KMS-11 (cell line): ENCODE data around the gene DYNC2I2.

Experiments
- H2AFZ ChIP-seq: fragments of 200-600 bp; sonication (generic); 2 replicates; pipeline ENCODE4 v1.6.1; 2016; ENCODE audit warnings: antibody characterized with exemption, mixed run types, low read depth
- H3K27ac ChIP-seq: fragments of 200-600 bp; sonication (generic); 2 replicates; pipeline ENCODE4 v1.6.1; 2016; ENCODE audit warnings: mild to moderate bottlenecking, mixed run types
- H3K27me3 ChIP-seq: fragments of 200-600 bp; sonication (generic); 2 replicates; pipeline ENCODE4 v1.6.1; 2017; ENCODE audit warnings: mild to moderate bottlenecking, low read depth, mixed run types, moderate library complexity; ENCODE audit not compliant: insufficient read depth
- H3K36me3 ChIP-seq: fragments of 200-600 bp; sonication (generic); 2 replicates; pipeline ENCODE4 v1.6.1; 2017; ENCODE audit warnings: mild to moderate bottlenecking, mixed run types; ENCODE audit not compliant: insufficient read depth
- H3K4me1 ChIP-seq: fragments of 200-600 bp; sonication (generic); 2 replicates; pipeline ENCODE4 v1.6.1; 2016; ENCODE audit warnings: mild to moderate bottlenecking, low read depth, mixed run types; ENCODE audit not compliant: poor library complexity, severe bottlenecking
- H3K4me2 ChIP-seq: fragments of 200-600 bp; sonication (generic); 2 replicates; pipeline ENCODE4 v1.7.0; 2016; ENCODE audit warnings: mild to moderate bottlenecking, mixed run types
- H3K4me3 ChIP-seq: fragments of 200-600 bp; sonication (generic); IDR thresholded peaks from 2 replicates; pipeline ENCODE4 v1.6.1; 2017; ENCODE audit warnings: low read depth, low read length, mixed read lengths; ENCODE audit not compliant: insufficient read depth
- H3K79me2 ChIP-seq: fragments of 200-600 bp; sonication (generic); 2 replicates; pipeline ENCODE4 v1.6.1; 2016; ENCODE audit warnings: low read depth, mixed run types; ENCODE audit not compliant: insufficient read depth
- H3K9ac ChIP-seq: fragments of 200-600 bp; sonication (generic); 2 replicates; pipeline ENCODE4 v1.6.1; 2016; ENCODE audit warnings: mild to moderate bottlenecking, mixed run types
- H4K20me1 ChIP-seq: fragments of 200-600 bp; sonication (generic); 2 replicates; pipeline ENCODE4 v1.6.1; 2016; ENCODE audit warnings: mild to moderate bottlenecking, mixed run types; ENCODE audit not compliant: insufficient read depth
- CTCF ChIP-seq: fragments of 200-600 bp; sonication (generic); conservative IDR thresholded peaks from 2 replicates; pipeline ENCODE4 v1.6.1; 2017; ENCODE audit warnings: low read depth, mild to moderate bottlenecking, antibody characterized with exemption, low read length, moderate library complexity, mixed read lengths

Gene DYNC2I2

DNA sequence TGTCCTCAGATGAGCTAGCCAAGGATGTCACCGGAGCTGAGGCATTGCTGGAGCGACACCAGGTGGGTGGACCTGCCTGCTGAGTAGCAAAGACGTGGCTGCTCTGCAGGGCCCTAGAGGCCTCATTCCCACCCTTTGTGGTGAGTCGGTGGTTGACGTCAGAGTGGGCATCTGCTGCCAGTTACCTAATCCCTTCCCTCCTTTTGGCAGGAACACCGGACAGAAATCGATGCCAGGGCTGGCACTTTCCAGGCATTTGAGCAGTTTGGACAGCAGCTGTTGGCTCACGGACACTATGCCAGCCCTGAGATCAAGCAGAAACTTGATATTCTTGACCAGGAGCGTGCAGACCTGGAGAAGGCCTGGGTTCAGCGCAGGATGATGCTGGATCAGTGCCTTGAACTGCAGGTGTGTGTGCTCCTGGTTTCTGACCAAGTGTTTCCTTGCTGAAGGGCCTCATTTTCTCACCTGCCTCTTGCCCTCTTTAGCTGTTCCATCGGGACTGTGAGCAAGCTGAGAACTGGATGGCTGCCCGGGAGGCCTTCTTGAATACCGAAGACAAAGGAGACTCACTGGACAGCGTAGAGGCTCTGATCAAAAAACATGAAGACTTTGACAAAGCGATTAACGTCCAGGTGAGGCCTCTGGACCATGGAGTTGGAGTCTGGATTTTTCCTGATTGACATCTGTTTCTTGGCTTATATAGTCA, 48.9 kb downstream of the DYNC2I2 start:
- no peaks in the 10 kb centered on the region for H3K4me1 ChIP-seq
- H3K27ac ChIP-seq, result no peak overlapping the region
- H3K9ac ChIP-seq, result no peak overlapping the region

DNA sequence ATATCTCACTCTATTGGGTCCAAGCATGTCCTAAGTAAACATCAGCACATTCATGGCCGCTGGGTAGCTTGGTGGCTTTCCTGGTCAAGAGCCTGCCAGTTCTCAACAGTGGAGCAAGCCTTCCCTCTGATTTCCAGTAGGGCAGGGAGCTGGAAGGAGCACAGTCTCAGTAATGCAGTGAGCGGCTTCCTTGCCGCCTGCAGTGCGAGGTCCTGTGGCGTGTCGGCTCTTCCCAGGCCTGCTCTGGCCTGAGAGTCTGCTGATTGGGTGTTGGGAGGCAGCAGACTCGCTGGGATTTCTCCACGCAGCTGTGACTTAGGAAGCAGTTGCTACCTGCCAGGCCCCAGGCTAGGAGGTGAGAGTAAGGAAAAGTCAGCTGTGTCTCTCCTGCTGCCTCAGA, 53.0 kb downstream of the DYNC2I2 start:
- TF ChIP-seq CTCF, result no peak
- H3K9ac ChIP-seq, result no peak overlapping the region
- no peak overlapping the region for H2AFZ ChIP-seq

More for the DNA sequence above, 48.9 kb downstream of the DYNC2I2 start:
- TF ChIP-seq CTCF, result no peak
- H2AFZ ChIP-seq, result no peak overlapping the region
- no peaks in the 10 kb centered on the region for H3K27me3 ChIP-seq
- no peak overlapping the region for H3K4me3 ChIP-seq
- no peak overlapping the region for H3K4me2 ChIP-seq
- H3K36me3 ChIP-seq, result 0 out of 2 replicates have a peak, but pooled peaks cover 2% of the 10 kb centered on the region
- H3K79me2 ChIP-seq, result no peaks in the 10 kb centered on the region
- no peaks in the 10 kb centered on the region for H4K20me1 ChIP-seq

DNA sequence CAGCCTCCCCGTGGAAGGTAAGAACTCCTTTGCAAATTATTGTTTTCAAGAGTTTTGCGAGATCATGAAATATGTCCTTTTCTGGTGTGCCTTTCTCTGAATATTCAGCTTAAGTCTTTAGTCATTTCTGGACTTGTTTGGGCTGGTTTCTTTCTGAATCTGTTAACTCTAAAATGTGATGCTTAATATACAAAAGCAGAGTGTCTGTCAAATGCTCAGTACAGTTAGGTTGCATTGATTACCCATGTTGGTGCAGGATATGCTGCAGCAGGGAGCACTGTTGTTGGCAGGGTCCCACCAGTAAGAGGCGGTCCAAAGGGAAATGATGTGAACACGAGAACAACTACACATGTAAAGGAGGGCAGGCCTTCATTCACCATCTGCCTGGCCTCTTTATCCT, 56.5 kb downstream of the DYNC2I2 start:
- no peaks in the 10 kb centered on the region for H3K36me3 ChIP-seq
- H3K9ac ChIP-seq, result no peak overlapping the region
- H2AFZ ChIP-seq, result no peak overlapping the region
- no peak overlapping the region for H3K27ac ChIP-seq
- no peaks in the 10 kb centered on the region for H4K20me1 ChIP-seq
- H3K4me1 ChIP-seq, result no peaks in the 10 kb centered on the region
- no peak for TF ChIP-seq CTCF
- no peaks in the 10 kb centered on the region for H3K27me3 ChIP-seq
- H3K79me2 ChIP-seq, result no peaks in the 10 kb centered on the region
- H3K4me2 ChIP-seq, result no peak overlapping the region
- no peak overlapping the region for H3K4me3 ChIP-seq

More for the DNA sequence above, 53.0 kb downstream of the DYNC2I2 start:
- Histone ChIP-seq H3K27me3 (no peaks in the 10 kb centered on the region), H3K27ac (no peak overlapping the region), H3K4me2 (no peak overlapping the region), H3K4me1 (no peaks in the 10 kb centered on the region), H4K20me1 (no peaks in the 10 kb centered on the region), H3K4me3 (no peak overlapping the region), H3K36me3 (0 out of 2 replicates have a peak, but pooled peaks cover 2% of the 10 kb centered on the region), H3K79me2 (no peaks in the 10 kb centered on the region)

DNA sequence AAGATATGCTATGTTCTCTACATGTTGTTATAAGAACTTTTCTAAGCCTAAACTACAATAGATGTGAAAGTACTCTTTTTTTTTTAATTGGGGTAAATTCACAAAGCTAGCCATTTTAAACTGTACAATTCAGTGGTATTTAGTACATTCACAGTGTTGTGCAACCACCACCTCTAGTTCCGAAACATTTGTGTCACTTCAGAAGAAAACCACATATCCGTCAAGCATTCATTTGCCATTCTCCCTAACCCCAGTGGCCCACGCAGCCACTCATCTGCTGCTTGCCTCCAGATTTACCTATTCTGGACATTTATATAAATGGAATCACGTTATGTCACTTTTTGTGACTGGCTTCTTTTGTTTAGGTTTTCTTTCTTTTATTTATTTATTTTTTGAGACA, 61.2 kb downstream of the DYNC2I2 start:
- Histone ChIP-seq H3K79me2 (no peaks in the 10 kb centered on the region), H3K27me3 (no peaks in the 10 kb centered on the region), H2AFZ (no peak overlapping the region), H3K4me1 (no peaks in the 10 kb centered on the region), H3K27ac (no peak overlapping the region), H3K4me3 (no peak overlapping the region), H3K9ac (no peak overlapping the region), H3K4me2 (no peak overlapping the region), H4K20me1 (no peaks in the 10 kb centered on the region), H3K36me3 (peaks cover 10% of the 10 kb centered on the region; the same call in 1 of the 2 replicates)
- no peak for TF ChIP-seq CTCF
